Activated T-cell treated with anti-CD3 and anti-CD28 coated beads, Interleukin-2, amount 50 U/mL, for 4 hours (primary cell): ENCODE data around the gene HCRTR2. TPM values are rescaled to one million over a fixed set of nuclear protein-coding genes. Genes with fewer than 3 reads are reported as not detected.
"Not testable (repeated sequence)": the region's sequence is repeated elsewhere in the genome, so short reads cannot be mapped to it uniquely, and the experiment has no call there.

Source experiments
- ATAC-seq, 2 donors: fragments of 200-7000 bp; cut with Tn5 transposase; one replicate each; pipeline ENCODE4 v1.10.0; 2021
- DNase-seq: peaks from one replicate; pipeline ENCODE4 v3.0.0-alpha.2; 2020
- H3K27me3 Mint-ChIP-seq: one replicate; pipeline ENCODE4 v1.8.0; 2021; ENCODE audit warnings: low read depth, mixed read lengths
- H3K36me3 Mint-ChIP-seq: one replicate; pipeline ENCODE4 v1.8.0; 2022; ENCODE audit warnings: mixed read lengths; ENCODE audit not compliant: insufficient read depth
- H3K4me1 Mint-ChIP-seq: one replicate; pipeline ENCODE4 v1.8.0; 2021; ENCODE audit warnings: low read depth, mixed read lengths
- H3K4me3 Mint-ChIP-seq: one replicate; pipeline ENCODE4 v1.8.0; 2021; ENCODE audit warnings: mild to moderate bottlenecking, moderate library complexity, mixed read lengths
- H3K9me3 Mint-ChIP-seq: one replicate; pipeline ENCODE4 v1.8.0; 2021; ENCODE audit warnings: mixed read lengths
- total RNA-seq, 3 donors: library from RNA; stranded (reverse); gene quantifications; one replicate each; pipeline ENCODE4 v1.2.1, GENCODE V29; 2021

HCRTR2 gene
- total RNA-seq = not detected

- no peak for ATAC-seq
- Mint-ChIP-seq H3K27me3 (peaks cover 8% of the 10 kb centered on the region), H3K9me3 (peaks cover 12% of the 10 kb centered on the region), H3K36me3 (no peaks in the 10 kb centered on the region), H3K4me1 (no peaks in the 10 kb centered on the region), H3K4me3 (no peak within 1 kb of the TSS)
- no peak for DNase-seq
These were observed at the start of gene HCRTR2 for GRCh38 chr6:55174211-55175026. HCRTR2 (plus strand) TSS chr6:55174515; CDS start chr6:55174588, 73 bp downstream.

GRCh38 chr6:55130806-55131324, 43.5 kb upstream of the HCRTR2 start:
- no peak for ATAC-seq
- Mint-ChIP-seq H3K36me3 (no peaks in the 10 kb centered on the region), H3K27me3 (no peaks in the 10 kb centered on the region)

GRCh38 chr6:55131616-55132015, 42.7 kb upstream of the HCRTR2 start:
- H3K36me3 Mint-ChIP-seq = no peaks in the 10 kb centered on the region
- no peak overlapping the region for H3K4me3 Mint-ChIP-seq
- H3K9me3 Mint-ChIP-seq = peaks cover 26% of the 10 kb centered on the region
- no peaks in the 10 kb centered on the region for H3K27me3 Mint-ChIP-seq
- no peak for ATAC-seq
- H3K4me1 Mint-ChIP-seq = no peaks in the 10 kb centered on the region
- no peak for DNase-seq

More at GRCh38 chr6:55130806-55131324, 43.5 kb upstream of the HCRTR2 start:
- Mint-ChIP-seq H3K4me3 (no peak overlapping the region), H3K9me3 (peaks cover 26% of the 10 kb centered on the region), H3K4me1 (no peaks in the 10 kb centered on the region)
- no peak for DNase-seq

- Mint-ChIP-seq H3K4me3 (no peak overlapping the region), H3K36me3 (no peaks in the 10 kb centered on the region), H3K4me1 (no peaks in the 10 kb centered on the region), H3K27me3 (no peaks in the 10 kb centered on the region), H3K9me3 (peaks cover 5% of the 10 kb centered on the region)
- DNase-seq (no peak), ATAC-seq (no peak)
These were observed 37.4 kb upstream of the HCRTR2 start for GRCh38 chr6:55136916-55137315.

- no peak for ATAC-seq
- Mint-ChIP-seq H3K4me3 (no peak overlapping the region), H3K27me3 (no peaks in the 10 kb centered on the region), H3K36me3 (no peaks in the 10 kb centered on the region), H3K9me3 (peaks cover 5% of the 10 kb centered on the region), H3K4me1 (no peaks in the 10 kb centered on the region)
- no peak for DNase-seq
These were observed 36.2 kb upstream of the HCRTR2 start for GRCh38 chr6:55137929-55138693.

- ATAC-seq (no peak), DNase-seq (no peak)
- Mint-ChIP-seq H3K4me1 (no peaks in the 10 kb centered on the region), H3K27me3 (no peaks in the 10 kb centered on the region), H3K36me3 (no peaks in the 10 kb centered on the region), H3K9me3 (peaks cover 11% of the 10 kb centered on the region), H3K4me3 (no peak overlapping the region)
These were observed 32.7 kb upstream of the HCRTR2 start for GRCh38 chr6:55141611-55142010.

- DNase-seq (no peak), ATAC-seq (no peak)
- no peaks in the 10 kb centered on the region for H3K4me1 Mint-ChIP-seq
- H3K27me3 Mint-ChIP-seq = no peaks in the 10 kb centered on the region
- peaks cover 13% of the 10 kb centered on the region for H3K9me3 Mint-ChIP-seq
- no peak overlapping the region for H3K4me3 Mint-ChIP-seq
- H3K36me3 Mint-ChIP-seq = no peaks in the 10 kb centered on the region
These were observed 31.7 kb upstream of the HCRTR2 start for GRCh38 chr6:55142610-55143009.

- DNase-seq (no peak), ATAC-seq (no peak)
- Mint-ChIP-seq H3K4me3 (no peak overlapping the region), H3K36me3 (no peaks in the 10 kb centered on the region), H3K4me1 (no peaks in the 10 kb centered on the region), H3K27me3 (no peaks in the 10 kb centered on the region), H3K9me3 (peaks cover 19% of the 10 kb centered on the region)
These were observed 21.0 kb upstream of the HCRTR2 start for GRCh38 chr6:55153284-55153683.

GRCh38 chr6:55158784-55159183, 15.5 kb upstream of the HCRTR2 start:
- DNase-seq, H3K4me3 Mint-ChIP-seq, H3K36me3 Mint-ChIP-seq, ATAC-seq, H3K4me1 Mint-ChIP-seq, H3K27me3 Mint-ChIP-seq: not testable (repeated sequence)
- H3K9me3 Mint-ChIP-seq = peaks cover 12% of the 10 kb centered on the region

- Mint-ChIP-seq H3K9me3 (peaks cover 7% of the 10 kb centered on the region), H3K4me3 (no peak overlapping the region), H3K4me1 (no peaks in the 10 kb centered on the region), H3K36me3 (no peaks in the 10 kb centered on the region), H3K27me3 (no peaks in the 10 kb centered on the region)
- no peak for ATAC-seq
- no peak for DNase-seq
These were observed 6.5 kb upstream of the HCRTR2 start for GRCh38 chr6:55167860-55168259.

GRCh38 chr6:55175078-55176049, 1.0 kb downstream of the HCRTR2 start:
- H3K27me3 Mint-ChIP-seq = peaks cover 8% of the 10 kb centered on the region
- H3K4me1 Mint-ChIP-seq = no peaks in the 10 kb centered on the region
- no peak for ATAC-seq
- no peaks in the 10 kb centered on the region for H3K36me3 Mint-ChIP-seq
- H3K4me3 Mint-ChIP-seq = no peak overlapping the region
- peaks cover 12% of the 10 kb centered on the region for H3K9me3 Mint-ChIP-seq
- no peak for DNase-seq

GRCh38 chr6:55176958-55177357, 2.6 kb downstream of the HCRTR2 start:
- no peak overlapping the region for H3K4me3 Mint-ChIP-seq
- H3K4me1 Mint-ChIP-seq = no peaks in the 10 kb centered on the region
- ATAC-seq = no peak
- DNase-seq = no peak
- peaks cover 8% of the 10 kb centered on the region for H3K27me3 Mint-ChIP-seq
- peaks cover 13% of the 10 kb centered on the region for H3K9me3 Mint-ChIP-seq
- H3K36me3 Mint-ChIP-seq = no peaks in the 10 kb centered on the region

GRCh38 chr6:55180258-55180657, 5.9 kb downstream of the HCRTR2 start:
- Mint-ChIP-seq H3K4me1 (no peaks in the 10 kb centered on the region), H3K9me3 (peaks cover 20% of the 10 kb centered on the region), H3K36me3 (no peaks in the 10 kb centered on the region), H3K27me3 (peaks cover 3% of the 10 kb centered on the region), H3K4me3 (no peak overlapping the region)
- DNase-seq (no peak), ATAC-seq (no peak)
